OCI-LY1 (cell line): ENCODE results near the gene ESYT1.

Source experiments
- EZH2 ChIP-seq: fragments of 200-600 bp; sonication (generic), shearing (Covaris generic); IDR thresholded peaks from 2 replicates; pipeline ENCODE4 v1.8.0; 2017; ENCODE audit warnings: borderline replicate concordance, mixed run types, mild to moderate bottlenecking, antibody characterized with exemption, low read length, moderate library complexity, mixed read lengths
- TF ChIP-seq, protein P1 (sequence below): fragments of 200-600 bp; sonication (generic), shearing (Covaris generic); IDR thresholded peaks from 2 replicates; pipeline ENCODE4 v1.5.1; 2017; ENCODE audit warnings: mild to moderate bottlenecking, antibody characterized with exemption, low read length, moderate library complexity, mixed read lengths

GRCh38 chr12:56129206-56129941 is 1.3 kb downstream of the ESYT1 start:
- no peak for TF ChIP-seq EZH2
- TF ChIP-seq, protein P1, sequence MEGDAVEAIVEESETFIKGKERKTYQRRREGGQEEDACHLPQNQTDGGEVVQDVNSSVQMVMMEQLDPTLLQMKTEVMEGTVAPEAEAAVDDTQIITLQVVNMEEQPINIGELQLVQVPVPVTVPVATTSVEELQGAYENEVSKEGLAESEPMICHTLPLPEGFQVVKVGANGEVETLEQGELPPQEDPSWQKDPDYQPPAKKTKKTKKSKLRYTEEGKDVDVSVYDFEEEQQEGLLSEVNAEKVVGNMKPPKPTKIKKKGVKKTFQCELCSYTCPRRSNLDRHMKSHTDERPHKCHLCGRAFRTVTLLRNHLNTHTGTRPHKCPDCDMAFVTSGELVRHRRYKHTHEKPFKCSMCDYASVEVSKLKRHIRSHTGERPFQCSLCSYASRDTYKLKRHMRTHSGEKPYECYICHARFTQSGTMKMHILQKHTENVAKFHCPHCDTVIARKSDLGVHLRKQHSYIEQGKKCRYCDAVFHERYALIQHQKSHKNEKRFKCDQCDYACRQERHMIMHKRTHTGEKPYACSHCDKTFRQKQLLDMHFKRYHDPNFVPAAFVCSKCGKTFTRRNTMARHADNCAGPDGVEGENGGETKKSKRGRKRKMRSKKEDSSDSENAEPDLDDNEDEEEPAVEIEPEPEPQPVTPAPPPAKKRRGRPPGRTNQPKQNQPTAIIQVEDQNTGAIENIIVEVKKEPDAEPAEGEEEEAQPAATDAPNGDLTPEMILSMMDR: no peak
